HG02981 (cell line): ENCODE measurements around the gene TVP23A.
"Not testable (repeated sequence)": the region's sequence is repeated elsewhere in the genome, so short reads cannot be mapped to it uniquely, and the experiment has no call there.

Experiments used
- ATAC-seq: cut with Tn5 transposase; IDR thresholded peaks from one replicate; pipeline ENCODE4 v1.9.1; 2021; ENCODE audit warnings: mild to moderate bottlenecking, moderate library complexity; ENCODE audit not compliant: unreplicated experiment

The TVP23A gene

DNA sequence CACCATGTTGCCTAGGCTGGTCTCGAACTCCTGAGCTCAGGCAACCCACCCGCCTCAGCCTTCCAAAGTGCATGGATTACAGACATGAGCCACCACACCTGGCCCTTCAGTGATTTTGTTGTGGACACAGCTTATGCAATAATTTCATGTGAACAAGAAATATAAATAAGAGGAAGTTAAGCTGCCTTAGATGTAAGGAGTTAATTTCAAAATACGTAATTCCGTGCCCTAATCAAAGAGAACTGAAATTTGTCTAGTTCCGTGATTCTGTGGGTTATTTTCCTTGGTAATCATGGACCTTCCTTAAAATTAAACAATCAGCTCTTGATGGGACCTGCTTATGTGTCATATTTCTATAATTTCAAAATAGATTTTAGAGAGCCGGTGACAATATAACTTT is 11.9 kb downstream of the TVP23A start:
- ATAC-seq: no peak

DNA sequence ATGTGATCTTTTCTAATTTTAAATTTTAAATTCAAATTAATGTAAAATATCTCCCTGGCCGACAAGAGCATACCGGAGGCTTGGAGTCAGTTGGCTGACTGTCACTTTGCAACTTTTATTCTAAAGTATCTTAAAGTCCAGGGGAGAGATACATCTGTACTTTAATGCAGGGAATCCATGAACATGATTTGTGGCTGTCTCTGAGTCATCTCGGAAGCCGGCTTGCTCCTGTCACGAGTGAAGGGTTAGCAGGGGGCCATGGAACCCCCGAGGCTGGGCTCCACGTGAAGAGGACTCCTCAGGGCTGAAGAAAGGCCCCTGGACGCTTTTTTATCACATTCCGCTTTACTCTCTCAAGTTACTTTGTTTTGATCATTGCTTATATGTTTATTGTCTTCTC is 13.3 kb downstream of the TVP23A start:
- ATAC-seq: no peak

DNA sequence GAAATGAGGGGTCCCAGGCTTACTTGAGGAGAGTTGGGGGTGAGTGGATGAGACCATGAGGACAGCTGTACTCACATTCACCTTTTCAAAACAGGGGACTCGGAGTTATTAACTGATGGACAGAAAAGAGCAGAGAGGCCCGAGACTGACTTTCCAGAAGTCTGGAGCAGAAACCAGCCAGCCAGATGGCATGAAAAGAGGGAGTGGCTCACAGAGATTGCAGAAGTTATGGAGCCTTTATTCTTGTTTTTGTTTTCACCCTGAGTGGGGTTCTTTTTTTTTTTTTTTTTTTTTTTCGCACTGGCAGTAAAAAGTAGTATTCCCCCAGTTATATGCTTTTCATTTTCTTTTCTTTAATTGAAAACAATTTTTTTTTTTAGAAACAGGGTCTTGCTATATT is 18.9 kb downstream of the TVP23A start:
- ATAC-seq: no peak

DNA sequence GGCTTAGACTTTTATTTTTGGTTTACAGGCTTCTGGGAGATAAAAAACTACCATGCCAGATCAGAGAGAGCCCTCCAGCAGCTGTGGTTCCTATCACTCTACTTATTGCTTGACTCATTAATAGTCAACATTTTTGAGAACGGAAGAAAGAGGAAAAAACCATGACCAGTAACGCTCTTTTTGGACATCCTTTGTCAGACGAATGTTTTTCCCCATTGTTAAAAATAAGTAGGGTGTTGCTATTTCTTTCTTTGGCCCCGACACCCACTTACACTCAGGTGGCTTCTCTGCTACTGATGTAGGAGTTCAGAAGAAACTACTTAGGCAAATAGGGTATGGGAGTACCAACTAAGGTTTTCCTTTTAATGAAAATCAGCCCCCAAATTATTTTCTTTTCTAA is 27.5 kb downstream of the TVP23A start:
- no peak for ATAC-seq

DNA sequence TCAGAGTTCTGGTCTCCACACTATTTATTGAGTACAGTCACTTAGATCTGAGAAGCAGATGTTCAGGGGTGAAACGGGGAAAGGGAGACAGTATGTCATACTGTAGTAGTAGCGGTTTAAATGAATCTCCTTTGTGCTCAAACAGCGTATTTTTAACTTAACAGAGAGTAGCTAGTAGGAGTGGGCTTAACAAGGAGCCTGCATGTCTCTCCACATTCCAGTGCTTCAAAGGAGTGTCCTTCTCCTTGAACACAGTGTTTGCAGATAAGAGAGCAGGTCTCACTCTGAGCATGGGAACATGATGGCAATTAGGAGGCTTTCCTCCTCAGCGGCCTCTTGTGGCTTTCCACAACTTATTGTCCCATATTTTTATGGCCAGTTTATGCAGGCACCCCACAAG is 30.0 kb downstream of the TVP23A start:
- ATAC-seq: not testable (repeated sequence)

DNA sequence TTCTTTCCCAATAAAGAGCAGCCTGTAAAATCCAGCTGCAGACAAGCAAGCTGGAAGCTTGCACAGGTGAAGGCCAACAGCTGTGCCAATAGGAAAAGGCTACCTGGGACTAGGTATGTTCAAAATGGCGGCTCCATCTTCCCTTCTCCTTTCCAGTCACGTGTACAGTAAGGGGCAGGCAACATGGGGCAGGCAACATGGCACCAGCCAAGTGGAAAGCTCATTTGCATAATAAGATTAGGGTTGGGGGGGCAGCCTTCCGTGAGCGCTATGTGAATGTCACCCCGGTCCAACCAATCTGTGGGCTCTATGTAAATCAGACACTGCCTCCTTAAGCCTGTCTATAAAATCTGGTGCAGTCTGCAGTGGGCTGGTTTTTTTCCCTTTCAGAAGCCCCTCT is 31.3 kb downstream of the TVP23A start:
- ATAC-seq: no peak

DNA sequence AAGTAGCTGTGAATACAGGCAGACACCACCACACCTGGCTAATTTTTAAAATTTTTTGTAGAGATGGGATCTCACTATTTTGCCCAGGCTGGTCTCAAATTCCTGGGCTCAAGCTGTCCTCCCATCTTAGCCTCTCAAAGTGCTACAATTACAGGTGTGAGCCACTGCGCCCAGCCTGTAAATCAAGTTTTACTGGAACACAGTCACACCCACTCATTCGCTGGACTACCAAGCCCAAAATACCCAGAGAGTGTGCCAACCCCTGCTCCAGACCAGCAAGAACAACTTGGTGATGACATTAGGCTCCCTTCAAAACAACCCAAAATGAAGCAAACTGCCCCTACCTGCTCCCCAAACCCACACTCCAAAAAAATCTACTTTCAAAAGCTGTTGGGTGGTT is 36.0 kb downstream of the TVP23A start:
- ATAC-seq: no peak

DNA sequence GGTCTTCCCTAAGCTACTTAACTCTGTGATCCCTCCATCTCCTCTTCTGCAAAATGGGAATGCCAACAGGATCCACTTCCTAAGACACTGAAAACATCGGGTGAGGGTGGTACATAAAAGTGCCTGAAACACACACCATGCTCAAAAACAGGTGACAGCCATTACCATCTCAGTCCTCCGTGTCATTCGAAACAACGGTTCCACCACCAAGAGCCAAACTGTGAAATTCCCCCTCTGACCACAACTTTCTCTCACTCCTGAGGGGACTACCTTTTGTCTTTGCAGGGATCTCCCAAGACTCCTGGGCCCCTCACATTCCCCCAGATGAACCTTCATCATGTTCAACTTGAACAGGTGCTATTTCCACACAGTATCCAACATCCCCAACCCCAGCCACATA is 38.0 kb downstream of the TVP23A start:
- ATAC-seq: no peak

DNA sequence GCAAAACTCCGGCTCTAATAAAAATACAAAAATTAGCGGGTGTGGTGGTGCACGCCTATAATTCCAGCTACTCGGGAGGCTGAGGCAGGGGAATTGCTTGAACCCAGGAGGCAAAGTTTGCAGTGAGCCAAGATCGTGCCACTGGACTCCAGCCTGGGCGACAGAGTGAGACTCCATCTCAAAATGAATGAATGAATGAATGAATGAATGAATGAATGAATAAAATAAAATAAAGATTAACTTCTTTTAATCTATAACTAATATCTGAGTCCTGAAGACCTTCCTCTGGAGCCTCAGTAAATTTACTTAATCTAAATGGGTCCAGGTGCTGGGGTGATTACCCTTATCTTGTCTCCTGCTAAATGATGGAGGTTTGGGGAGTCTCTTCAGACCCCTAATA is 38.7 kb downstream of the TVP23A start:
- ATAC-seq: not testable (repeated sequence)

DNA sequence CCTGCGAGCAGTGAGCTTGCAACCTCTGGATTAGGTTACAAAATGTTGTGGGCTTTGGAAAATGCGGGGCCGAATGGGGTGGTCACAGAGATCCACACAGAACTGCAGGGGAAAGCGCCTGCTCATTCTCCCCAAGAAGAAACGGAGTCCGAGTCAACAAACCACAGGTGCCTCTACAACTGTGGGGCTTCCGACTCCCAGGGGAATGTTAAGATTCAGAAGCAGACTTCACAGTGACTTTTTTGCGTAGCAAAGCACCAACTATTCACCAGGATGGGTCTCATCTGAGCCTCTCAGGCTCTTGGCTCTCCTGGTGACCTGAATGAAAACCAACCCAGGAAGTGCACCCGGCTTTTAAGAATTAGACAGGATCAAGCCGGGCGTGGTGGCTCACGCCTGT is 41.2 kb downstream of the TVP23A start:
- no peak for ATAC-seq

DNA sequence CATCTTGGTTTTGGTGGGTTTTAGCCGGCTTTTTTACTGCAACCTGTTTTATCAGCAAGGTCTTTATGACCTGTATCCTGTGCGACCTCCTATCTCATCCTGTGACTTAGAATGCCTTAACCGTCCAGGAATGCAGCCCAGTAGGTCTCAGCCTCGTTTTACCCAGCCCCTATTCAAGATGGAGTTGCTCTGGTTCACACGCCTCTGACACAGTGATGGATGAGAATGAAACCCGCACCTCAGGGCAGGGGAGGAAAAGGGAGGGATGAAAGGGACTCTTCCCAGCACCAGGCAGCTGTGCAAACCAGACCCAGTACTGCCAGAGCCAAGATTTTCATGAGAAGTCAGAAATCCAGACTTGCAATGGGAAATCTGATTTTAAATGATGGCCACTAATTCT is 41.7 kb downstream of the TVP23A start:
- not testable (repeated sequence) for ATAC-seq

DNA sequence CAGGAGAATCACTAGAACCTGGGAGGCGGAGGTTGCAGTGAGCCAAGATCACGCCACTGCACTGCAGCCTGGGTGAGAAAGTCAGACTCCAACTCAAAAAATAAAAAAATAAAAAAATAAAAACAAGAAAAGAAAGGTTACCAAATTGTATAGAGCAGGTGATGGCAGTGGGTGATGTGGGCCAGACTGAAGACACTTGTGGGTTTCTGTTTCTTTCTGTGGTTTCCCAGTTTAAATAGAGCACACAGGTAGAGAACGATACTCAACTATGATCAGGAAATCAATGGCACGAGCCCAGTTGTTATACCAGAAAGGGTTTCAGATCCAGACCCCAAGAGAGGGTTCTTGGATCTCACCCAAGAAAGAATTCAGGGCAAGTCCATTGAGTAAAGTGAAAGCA is 42.3 kb downstream of the TVP23A start:
- peak; percentile 74 for ATAC-seq

DNA sequence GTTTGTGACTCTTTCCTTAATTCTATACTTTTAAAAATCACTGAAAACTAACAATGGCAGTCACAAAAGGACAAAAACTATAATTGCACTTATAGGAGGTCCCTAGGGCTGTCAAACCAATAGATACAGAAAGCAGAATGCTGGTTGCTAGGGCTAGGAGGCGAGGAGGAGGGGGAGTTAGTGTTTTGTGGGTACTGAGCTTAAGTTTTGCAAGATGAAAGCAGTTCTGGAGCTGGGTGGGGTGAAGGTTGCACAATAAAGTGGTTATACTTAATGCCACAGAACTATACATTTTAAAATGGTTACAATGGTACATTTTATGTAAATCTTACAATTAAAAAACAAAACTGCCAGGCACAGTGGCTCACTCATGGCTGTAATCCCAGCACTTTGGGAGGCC is 47.7 kb downstream of the TVP23A start:
- no peak for ATAC-seq

DNA sequence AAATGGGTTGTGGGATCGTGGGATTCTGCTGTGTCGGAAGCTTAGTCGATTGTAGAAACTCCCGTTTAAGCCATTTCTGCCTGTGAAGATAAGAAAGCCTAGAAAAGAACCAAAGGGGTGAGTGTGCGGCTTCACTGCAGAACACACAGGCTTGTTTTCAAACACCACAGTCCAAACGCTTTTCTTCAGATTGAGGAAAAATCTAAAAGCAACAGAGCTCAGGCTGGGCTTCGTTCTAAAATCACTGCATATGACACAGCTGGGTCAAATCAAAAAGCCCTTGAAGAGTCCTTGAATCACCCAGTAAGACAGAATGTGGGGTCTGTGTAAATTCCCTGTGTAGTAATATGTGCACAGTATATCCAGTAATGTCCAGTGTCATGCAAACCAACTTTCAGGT is 49.2 kb downstream of the TVP23A start:
- ATAC-seq: no peak

DNA sequence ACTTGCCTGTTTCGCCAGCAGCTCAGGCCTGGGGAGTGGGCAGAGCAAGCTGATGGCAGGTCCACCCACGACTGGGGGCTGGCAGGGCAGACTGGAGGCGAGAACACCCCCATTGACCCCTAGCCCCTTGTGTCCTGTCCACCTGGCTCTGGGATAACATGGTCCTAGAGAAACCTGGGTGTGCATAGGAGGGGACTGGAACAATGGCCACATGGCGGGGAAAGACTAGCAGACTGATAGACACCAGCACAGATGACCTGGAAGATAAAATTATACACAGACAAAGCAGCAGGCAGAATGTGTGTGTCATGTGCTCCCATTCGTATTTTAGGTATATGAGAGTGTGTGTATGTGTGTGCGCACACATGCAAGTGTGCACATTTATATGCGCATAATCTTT is 51.5 kb downstream of the TVP23A start:
- no peak for ATAC-seq

DNA sequence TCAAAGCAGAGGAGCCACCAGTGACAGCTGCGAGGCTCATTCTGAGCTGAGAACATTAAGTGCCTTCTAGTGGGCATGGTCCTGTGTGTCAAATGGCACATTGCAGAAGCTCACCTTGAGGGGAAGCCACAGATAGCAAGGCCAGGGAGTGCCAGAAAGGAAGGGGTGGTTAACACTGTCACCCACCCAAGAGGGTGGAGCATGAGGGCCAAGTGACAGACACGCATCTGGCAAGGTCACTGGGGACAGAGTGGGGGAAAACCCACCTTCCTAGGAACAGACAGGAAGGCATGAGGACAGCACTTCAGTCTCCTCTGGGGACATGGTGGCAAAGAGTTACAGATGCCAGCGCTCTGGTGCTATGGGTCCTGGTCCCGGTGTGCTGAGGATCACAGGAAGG is 52.8 kb downstream of the TVP23A start:
- ATAC-seq: no peak

DNA sequence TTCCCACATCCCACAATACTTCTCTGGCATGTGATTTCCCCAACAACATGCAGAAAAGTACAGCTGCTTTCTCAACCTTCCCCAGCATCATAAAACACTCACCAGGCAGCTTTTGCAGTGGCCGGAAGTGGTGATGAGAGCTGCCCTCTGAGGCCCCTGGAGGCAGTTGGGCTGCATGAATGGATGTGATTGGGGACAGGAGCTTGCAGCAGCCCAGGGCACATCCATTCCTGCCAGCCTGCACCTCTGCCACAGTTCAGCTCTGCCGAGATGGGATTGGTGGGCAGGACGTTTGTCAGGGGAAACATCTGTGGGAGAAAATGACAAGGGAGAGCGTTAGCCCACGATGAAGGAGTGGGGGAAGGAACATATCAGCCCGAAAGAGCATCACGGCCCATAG is 55.1 kb downstream of the TVP23A start:
- no peak for ATAC-seq

DNA sequence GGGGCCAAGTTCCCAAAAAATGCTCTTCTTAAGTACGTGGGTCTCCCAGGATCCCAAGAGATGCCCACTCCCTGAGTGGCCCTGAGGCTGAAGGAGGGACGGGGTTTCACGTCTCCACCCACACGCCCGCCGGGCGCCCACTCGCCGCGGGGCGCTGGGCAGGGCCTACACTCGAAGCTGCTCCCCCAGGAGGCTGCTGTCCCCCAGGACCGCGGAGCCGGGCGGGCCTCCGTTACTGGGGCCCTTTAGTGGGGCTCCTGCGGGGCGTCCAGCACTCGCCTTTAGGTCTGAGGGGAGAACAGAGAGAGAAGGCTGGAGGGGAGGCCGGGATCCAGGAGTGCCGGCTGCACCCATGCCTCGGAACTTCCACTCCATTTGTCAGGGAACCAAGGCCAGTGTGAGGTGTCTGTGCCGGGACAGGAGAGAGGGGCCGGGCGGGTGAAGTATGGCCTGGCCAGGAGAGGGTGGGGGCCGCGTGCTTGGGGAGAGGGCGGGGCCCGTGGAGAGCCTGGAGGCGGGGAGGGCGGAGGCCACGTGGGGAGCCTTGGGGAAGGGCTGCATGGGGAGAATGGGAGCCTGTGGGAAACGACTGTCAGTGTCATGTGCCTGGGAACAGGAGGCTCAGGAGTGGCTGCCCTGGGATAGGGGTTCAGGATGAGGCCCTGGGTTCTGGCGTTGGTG is 56.1 kb downstream of the TVP23A start:
- no peak for ATAC-seq

DNA sequence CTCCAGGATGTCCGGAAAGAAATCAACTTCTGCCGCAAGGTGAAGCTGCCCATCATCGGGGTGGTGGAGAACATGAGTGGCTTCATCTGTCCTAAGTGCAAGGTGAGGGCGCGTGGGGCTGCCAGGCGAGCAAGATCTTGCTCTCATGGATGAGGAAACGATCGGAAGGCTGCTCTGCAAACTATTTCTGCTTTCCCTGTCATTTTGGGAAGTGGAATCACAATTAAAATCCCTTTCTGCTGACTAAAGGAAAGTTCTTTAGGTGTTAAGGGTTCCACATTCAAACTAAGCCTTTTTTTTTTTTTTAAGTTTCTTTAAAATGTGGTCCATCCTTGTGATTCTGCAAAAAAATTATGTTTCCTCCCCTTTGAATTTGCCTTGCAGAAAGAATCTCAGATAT is 57.2 kb downstream of the TVP23A start:
- ATAC-seq: no peak

DNA sequence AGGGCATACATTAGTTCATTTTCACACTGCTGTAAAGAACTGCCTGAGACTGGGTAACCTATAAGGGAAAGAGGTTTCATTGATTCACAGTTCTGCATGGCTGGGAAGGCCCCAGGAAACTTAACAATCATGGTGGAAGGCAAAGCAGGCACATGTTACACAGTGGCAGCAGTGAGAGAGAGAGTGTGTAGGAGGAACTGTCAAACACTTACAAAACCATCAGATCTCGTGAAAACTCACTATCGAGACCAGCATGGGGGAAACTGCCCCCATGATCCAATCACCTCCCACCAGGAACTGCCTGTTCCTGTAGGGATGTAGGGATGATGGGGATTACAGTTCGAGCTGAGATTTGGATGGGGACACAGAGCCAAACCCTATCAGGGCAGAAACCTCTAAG is 57.7 kb downstream of the TVP23A start:
- no peak for ATAC-seq

DNA sequence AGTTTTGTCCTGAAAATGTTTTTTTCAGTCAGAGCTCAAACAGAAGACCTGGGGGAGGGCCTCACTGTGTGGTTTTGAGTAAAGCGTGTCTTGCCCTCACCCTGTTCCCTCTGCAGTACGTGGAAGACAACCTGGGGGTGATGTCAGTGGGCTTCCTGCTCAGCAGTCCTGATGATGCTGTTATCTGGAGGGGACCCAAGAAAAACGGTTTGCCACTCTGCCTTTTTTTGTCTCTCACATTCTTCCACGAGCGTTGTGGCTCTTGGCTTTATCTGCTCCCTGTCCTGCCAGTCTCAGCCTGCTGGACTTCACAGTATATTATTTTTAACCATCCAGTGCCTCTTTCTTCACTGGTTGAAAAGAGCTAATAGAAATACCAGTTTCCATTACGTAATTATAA is 62.0 kb downstream of the TVP23A start:
- no peak for ATAC-seq

DNA sequence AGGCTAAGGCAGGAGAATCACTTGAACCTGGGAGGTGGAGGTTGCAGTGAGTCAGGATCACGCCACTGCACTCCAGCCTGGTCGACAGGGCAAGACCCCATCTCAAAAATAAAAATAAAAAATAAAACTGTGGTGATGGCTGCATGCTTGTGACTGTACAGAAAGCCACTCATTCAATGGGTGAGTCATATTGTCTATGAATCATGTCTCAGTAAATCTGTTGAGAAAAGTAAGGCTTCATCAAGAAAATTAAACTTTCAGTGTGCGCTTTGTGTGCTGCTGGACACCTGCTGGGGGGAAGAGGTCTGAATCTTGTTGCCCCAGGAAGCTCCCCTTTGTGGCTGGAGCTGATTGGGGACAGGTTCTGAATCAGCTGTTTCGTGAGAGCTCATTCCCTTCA is 63.7 kb downstream of the TVP23A start:
- ATAC-seq: no peak

DNA sequence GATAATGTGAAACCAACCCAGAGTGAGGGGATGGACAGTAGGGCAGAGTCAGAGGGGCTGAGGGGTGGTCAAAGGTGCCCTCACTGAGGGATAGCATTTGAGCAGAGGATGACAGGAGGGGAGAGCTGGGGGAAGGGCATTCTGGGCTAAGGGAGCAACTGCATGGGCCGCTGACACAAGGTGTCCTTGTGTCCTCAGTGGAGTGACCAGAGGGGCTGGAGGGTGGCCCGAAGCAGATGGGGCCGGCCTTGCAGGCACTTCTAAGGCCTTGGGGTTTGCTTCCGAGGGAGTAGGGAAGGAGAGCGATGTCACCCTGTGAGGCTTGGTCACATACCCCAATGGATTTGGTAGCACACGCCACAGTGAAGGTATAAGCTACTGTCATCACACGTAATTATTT is 64.9 kb downstream of the TVP23A start:
- ATAC-seq: no peak
